B cell (primary cell): Measurements from ENCODE around the gene TRPV2.
"Not testable (repeated sequence)": the region's sequence is repeated elsewhere in the genome, so short reads cannot be mapped to it uniquely, and the experiment has no call there.

Source experiments
- EZH2 ChIP-seq: IDR thresholded peaks from 2 replicates; pipeline ENCODE4 v1.6.1; 2012; ENCODE audit warnings: borderline replicate concordance, low read depth, mild to moderate bottlenecking, moderate library complexity, low read length; ENCODE audit not compliant: insufficient read depth, poor library complexity, severe bottlenecking
- TF ChIP-seq, protein P1 (sequence below): fragments of 200-600 bp; IDR thresholded peaks from one replicate; pipeline ENCODE4 v1.8.0; 2022; ENCODE audit warnings: antibody characterized with exemption, mild to moderate bottlenecking

DNA sequence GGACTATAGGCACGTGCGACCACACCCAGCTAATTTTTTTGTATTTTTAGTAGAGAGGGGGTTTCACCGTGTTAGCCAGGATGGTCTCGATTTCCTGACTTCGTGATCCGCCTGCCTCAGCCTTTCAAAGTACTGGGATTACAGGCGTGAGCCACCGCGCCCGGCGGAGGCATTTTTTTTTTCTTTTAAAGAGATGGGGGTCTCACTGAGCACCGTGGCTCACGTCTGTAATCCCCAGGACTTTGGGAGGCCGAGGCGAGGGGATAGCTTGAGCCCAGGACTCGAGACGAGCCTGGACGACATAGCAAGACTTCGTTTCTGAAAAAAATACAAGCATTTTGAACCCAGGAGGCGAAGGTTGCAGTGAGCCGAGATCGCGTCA lies 29.3 kb upstream of the TRPV2 start:
- not testable (repeated sequence) for TF ChIP-seq EZH2
- TF ChIP-seq, protein P1, sequence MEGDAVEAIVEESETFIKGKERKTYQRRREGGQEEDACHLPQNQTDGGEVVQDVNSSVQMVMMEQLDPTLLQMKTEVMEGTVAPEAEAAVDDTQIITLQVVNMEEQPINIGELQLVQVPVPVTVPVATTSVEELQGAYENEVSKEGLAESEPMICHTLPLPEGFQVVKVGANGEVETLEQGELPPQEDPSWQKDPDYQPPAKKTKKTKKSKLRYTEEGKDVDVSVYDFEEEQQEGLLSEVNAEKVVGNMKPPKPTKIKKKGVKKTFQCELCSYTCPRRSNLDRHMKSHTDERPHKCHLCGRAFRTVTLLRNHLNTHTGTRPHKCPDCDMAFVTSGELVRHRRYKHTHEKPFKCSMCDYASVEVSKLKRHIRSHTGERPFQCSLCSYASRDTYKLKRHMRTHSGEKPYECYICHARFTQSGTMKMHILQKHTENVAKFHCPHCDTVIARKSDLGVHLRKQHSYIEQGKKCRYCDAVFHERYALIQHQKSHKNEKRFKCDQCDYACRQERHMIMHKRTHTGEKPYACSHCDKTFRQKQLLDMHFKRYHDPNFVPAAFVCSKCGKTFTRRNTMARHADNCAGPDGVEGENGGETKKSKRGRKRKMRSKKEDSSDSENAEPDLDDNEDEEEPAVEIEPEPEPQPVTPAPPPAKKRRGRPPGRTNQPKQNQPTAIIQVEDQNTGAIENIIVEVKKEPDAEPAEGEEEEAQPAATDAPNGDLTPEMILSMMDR = not testable (repeated sequence)
